Stomach smooth muscle (tissue), 2 donors: ENCODE measurements around the gene KPNB1.

Experiments used
- H3K27ac ChIP-seq: one replicate; pipeline ENCODE4 v1.7.0; 2013; ENCODE audit warnings: mild to moderate bottlenecking, low read length, inconsistent platforms
- H3K27me3 ChIP-seq, 2 donors: one replicate each; pipeline ENCODE4 v1.7.0; 2013; ENCODE audit warnings: low read length in 2 of 2; ENCODE audit not compliant: insufficient read depth in 2 of 2, control insufficient read depth in 1 of 2
- H3K36me3 ChIP-seq, 2 donors: one replicate each; pipeline ENCODE4 v1.7.0; 2013; ENCODE audit warnings: low read length in 2 of 2; ENCODE audit not compliant: control insufficient read depth in 2 of 2, insufficient read depth in 2 of 2
- H3K4me1 ChIP-seq: one replicate; pipeline ENCODE4 v1.7.0; 2013; ENCODE audit warnings: low read length; ENCODE audit not compliant: control insufficient read depth, insufficient read depth
- H3K4me3 ChIP-seq, 2 donors: one replicate each; pipeline ENCODE4 v1.7.0; 2013; ENCODE audit warnings: low read length in 2 of 2
- H3K9ac ChIP-seq, 2 donors: one replicate each; pipeline ENCODE4 v1.7.0; 2013; ENCODE audit warnings: low read length in 2 of 2, mild to moderate bottlenecking in 1 of 2
- H3K9me3 ChIP-seq, 2 donors: one replicate each; pipeline ENCODE4 v1.7.0; 2013; ENCODE audit warnings: low read length in 2 of 2; ENCODE audit not compliant: control insufficient read depth in 2 of 2
- donor health status: healthy.
- donor health status: Pancreatic carcinoma.

Gene KPNB1

DNA sequence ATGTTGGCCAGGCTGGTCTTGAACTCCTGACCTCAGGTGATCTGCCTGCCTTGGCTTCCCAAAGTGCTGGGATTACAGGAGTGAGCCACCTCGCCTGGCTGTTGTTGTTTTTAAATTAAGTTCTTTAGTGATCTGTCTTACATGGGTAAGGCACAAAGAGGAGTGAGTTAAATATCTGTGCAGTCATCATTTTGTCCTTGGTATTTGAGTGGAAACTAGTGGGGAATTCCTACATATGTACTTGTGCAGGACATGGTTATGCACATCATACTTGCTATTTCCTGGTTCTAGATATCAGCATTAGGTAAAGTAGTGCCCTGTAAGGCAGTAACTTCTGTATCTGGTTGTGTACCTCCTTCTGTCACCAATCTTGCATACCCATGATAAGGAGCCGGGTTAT is 3.7 kb downstream of the KPNB1 start:
- Histone ChIP-seq H3K27me3 (no peaks in the 10 kb centered on the region), H3K9me3 (no peaks in the 10 kb centered on the region), H3K4me1 (peaks cover 22% of the 10 kb centered on the region), H3K4me3 (no peak overlapping the region), H3K36me3 (peaks cover 38 to 49% of the 10 kb centered on the region in 2 donors), H3K9ac (no peak overlapping the region), H3K27ac (no peak overlapping the region)

DNA sequence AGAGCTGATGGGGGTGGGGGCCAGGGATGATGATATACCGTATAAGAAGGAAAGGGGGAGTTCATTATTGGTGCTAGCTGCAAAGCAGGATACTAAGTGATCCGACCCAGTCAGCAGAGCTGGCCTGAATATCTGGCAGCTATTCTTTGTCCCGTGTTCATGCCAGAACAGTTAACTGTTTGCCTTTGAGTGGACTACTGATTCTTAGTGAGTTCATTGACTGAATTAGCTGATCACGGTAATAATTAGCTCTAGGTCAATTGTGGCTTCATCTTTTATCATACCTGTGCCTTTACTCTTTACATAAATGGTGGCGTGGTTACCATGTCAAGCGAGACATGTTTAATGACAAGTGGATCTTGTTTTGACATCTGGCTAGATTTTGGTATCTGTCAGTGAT is 5.3 kb downstream of the KPNB1 start:
- no peak overlapping the region for H3K4me3 ChIP-seq
- peaks cover 45 to 53% of the 10 kb centered on the region in 2 donors for H3K36me3 ChIP-seq
- H3K9ac ChIP-seq, result no peak overlapping the region
- H3K4me1 ChIP-seq, result peaks cover 14% of the 10 kb centered on the region
- H3K9me3 ChIP-seq, result no peaks in the 10 kb centered on the region
- no peak overlapping the region for H3K27ac ChIP-seq
- no peaks in the 10 kb centered on the region for H3K27me3 ChIP-seq

DNA sequence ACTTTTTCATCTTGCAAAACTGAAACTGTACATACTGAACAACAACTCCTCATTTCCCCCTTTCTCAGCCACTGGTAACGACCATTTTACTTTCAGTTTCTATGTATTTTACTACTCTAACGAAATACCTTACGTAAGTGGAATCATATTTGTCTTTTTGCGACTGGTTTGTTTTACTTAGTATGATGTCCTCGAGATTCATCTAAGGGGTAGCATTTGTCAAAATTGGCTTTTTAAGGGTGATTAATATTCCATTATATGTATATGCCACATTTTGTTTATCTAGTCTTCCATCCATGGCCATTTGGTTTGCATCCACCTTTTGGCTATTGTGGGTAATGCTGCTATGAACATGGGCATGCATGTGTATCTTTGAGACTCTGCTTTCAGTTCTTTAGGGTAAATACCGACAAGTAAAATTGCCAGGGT is 10.4 kb downstream of the KPNB1 start:
- H3K36me3 ChIP-seq, result peaks cover 55 to 61% of the 10 kb centered on the region in 2 donors
- no peaks in the 10 kb centered on the region for H3K27me3 ChIP-seq
- no peaks in the 10 kb centered on the region for H3K4me1 ChIP-seq
- H3K4me3 ChIP-seq, result peak overlapping the region; percentile 35 to 55
- H3K9me3 ChIP-seq, result no peaks in the 10 kb centered on the region
- H3K27ac ChIP-seq, result peak overlapping the region; percentile 18
- H3K9ac ChIP-seq, result peak overlapping the region; percentile 31 to 46

DNA sequence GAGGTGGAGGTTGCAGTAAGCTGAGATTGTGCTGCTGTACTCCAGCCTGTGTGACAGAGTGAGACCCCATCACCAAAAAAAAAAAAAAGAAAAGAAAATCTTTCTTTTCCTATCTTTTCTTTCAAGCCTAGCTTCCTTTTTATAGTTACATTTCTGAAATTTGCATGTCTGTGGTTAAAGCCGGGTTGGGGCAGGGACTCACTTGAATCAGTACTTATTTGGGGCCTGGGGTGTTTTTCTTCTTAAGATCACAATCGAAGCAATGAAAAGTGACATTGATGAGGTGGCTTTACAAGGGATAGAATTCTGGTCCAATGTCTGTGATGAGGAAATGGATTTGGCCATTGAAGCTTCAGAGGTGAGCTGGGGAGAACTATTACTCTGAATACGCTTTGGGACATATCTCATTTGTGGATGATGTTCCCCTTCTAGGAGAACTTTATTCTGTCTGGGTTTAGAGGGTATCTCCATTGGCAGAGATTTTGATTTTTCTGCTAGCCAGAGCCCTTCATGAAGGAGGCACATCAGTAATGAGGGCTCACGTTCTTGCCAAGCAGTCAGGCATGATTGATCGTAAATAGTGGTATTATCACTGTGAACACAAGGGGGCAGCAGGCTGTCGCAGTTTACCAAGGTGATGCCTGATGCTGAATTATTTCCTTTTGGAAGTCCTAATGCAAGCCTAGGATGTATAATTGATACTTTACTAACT is 14.3 kb downstream of the KPNB1 start:
- Histone ChIP-seq H3K27ac (no peak overlapping the region), H3K36me3 (peaks cover 55 to 56% of the 10 kb centered on the region in 2 donors), H3K9ac (no peak overlapping the region), H3K9me3 (no peaks in the 10 kb centered on the region), H3K4me1 (no peaks in the 10 kb centered on the region), H3K27me3 (no peaks in the 10 kb centered on the region), H3K4me3 (no peak overlapping the region)

DNA sequence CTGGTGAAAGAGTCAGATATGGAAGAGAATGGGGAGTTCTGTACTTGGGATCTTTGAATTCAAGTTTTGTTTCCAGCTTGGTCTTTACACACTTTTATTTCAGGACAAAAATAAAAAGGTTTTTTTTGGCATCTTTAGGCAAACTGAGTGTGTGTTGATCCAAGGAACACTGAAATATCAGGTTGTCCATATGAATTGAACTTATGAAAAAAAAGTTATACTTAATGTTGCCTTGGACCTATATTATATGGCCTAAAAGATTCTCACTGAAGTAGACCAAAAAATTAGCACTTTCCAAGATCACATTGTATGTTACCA is 14.9 kb downstream of the KPNB1 start:
- H3K4me1 ChIP-seq, result no peaks in the 10 kb centered on the region
- no peaks in the 10 kb centered on the region for H3K27me3 ChIP-seq
- no peak overlapping the region for H3K27ac ChIP-seq
- H3K36me3 ChIP-seq, result peaks cover 58 to 60% of the 10 kb centered on the region in 2 donors
- H3K9ac ChIP-seq, result no peak overlapping the region
- H3K4me3 ChIP-seq, result no peak overlapping the region
- no peaks in the 10 kb centered on the region for H3K9me3 ChIP-seq

DNA sequence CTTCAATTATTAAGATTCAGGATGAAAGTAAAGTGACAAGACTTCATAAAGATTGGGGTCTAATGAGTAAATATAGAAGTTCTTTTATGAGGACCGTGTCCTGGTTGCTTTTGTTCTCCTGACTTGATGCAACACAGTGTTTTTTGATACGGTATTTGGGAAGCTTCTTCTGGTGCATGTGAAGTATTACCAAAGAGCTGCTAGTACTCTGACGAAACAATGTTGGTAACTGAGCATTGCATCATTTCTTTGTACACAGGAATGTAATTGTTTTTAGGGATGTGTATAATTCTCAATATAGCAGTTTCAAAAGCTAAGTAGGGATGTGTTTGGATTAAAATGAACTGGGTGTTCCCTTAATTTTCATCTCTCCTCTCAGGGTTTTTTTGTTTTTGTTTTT is 15.9 kb downstream of the KPNB1 start:
- no peaks in the 10 kb centered on the region for H3K4me1 ChIP-seq
- no peak overlapping the region for H3K9ac ChIP-seq
- no peaks in the 10 kb centered on the region for H3K27me3 ChIP-seq
- no peak overlapping the region for H3K4me3 ChIP-seq
- H3K27ac ChIP-seq, result no peak overlapping the region
- H3K36me3 ChIP-seq, result peaks cover 62 to 70% of the 10 kb centered on the region in 2 donors
- no peaks in the 10 kb centered on the region for H3K9me3 ChIP-seq

DNA sequence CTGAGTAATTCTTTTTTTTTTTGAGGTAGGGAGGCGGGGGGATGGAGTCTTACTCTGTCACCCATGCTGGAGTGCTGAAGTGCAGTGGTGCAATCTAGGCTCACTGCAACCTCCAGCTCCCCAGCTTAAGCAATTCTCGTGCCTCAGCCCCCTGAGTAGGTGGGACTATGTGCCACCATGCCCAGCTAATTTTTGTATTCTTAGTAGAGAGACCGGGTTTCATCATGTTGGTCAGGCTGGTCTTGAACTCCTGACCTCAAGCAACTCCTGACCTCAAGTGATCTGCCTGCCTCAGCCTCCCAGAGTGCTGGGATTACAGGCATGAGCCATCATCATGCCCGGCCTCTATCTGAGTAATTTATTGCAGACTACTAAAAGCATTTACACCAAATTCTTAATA is 19.4 kb downstream of the KPNB1 start:
- peaks cover 64 to 82% of the 10 kb centered on the region in 2 donors for H3K36me3 ChIP-seq
- no peaks in the 10 kb centered on the region for H3K9me3 ChIP-seq
- H3K9ac ChIP-seq, result no peak overlapping the region
- no peak overlapping the region for H3K4me3 ChIP-seq
- H3K27me3 ChIP-seq, result no peaks in the 10 kb centered on the region
- no peaks in the 10 kb centered on the region for H3K4me1 ChIP-seq
- no peak overlapping the region for H3K27ac ChIP-seq

DNA sequence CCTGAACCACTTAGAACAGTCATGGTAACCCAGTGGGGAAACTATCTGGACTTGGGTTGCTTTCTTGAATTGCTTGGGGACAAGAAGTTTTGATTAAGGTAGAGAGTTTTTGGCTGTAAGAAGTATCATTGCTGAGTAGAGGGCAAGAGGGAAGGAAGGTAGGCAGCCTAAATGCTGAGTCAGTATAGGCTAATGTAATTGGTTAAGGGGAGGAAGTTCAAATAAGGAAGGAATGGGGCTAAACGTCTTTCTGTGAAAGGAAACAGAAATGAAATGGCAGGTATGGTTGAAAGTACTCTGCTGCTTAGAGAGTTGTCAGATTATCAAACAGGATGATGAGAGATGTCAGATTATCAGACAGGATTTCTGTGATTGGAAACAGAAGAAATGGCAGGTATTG is 20.3 kb downstream of the KPNB1 start:
- Histone ChIP-seq H3K27me3 (no peaks in the 10 kb centered on the region), H3K9ac (no peak overlapping the region), H3K4me3 (no peak overlapping the region), H3K27ac (no peak overlapping the region), H3K9me3 (no peaks in the 10 kb centered on the region), H3K36me3 (peaks cover 67 to 83% of the 10 kb centered on the region in 2 donors), H3K4me1 (no peaks in the 10 kb centered on the region)

DNA sequence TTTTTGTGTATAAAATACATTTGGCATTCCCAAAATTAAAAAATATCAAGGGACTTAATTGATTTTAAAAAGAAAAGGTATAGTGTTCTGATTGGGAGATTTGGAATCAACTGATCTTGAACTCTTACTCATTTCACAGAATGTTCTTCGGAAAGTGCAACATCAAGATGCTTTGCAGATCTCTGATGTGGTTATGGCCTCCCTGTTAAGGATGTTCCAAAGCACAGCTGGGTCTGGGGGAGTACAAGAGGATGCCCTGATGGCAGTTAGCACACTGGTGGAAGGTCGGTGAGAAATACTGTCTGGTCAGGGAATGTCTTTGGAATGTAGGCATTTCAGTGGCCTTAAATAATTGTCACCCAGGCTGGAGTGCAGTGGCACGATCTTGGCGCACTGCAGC is 24.8 kb downstream of the KPNB1 start:
- no peak overlapping the region for H3K4me3 ChIP-seq
- no peak overlapping the region for H3K9ac ChIP-seq
- H3K36me3 ChIP-seq, result peaks cover 68 to 81% of the 10 kb centered on the region in 2 donors
- H3K27ac ChIP-seq, result no peak overlapping the region
- no peaks in the 10 kb centered on the region for H3K4me1 ChIP-seq
- no peaks in the 10 kb centered on the region for H3K27me3 ChIP-seq
- H3K9me3 ChIP-seq, result no peaks in the 10 kb centered on the region

DNA sequence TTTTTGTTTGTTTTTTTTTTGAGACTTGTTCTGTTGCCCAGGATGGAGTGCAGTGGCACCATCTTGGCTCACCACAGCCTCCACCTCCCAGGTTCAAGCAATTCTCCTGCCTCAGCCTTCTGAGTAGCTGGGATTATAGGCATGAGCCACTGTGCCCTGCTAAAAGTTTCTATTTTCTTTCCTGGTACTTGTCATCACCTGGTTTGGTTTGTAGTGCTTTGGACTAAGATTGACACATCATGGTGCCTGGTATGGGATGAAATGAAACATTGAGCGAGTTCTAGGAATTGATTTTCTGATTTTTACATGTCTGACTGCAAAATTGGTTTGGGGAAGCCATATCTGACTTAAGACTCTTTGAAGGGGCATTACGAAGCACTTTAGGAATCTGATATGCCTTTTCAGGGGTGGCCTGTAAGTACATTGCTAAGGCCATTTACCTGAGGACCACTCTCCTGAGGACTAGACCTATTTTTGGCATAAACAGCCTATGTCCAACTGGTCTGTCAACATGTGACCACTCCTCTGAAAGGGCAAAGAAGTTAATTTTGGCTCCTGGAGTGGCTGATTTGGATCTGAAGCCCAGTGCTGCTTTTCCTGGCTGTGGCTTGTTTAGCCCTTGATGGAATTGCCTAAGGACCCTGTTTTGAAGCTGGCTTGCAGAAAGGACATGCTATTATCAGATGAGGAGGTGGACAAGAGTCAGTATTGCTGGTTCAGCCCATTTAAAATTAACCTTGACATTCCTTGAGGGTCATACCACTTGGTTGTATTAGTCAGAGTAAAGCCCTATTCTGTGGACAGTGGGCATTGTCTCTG is 25.9 kb downstream of the KPNB1 start:
- Histone ChIP-seq H3K4me3 (no peak overlapping the region), H3K9ac (no peak overlapping the region), H3K4me1 (no peaks in the 10 kb centered on the region), H3K27me3 (no peaks in the 10 kb centered on the region), H3K27ac (no peak overlapping the region), H3K36me3 (peaks cover 70 to 78% of the 10 kb centered on the region in 2 donors), H3K9me3 (no peaks in the 10 kb centered on the region)

DNA sequence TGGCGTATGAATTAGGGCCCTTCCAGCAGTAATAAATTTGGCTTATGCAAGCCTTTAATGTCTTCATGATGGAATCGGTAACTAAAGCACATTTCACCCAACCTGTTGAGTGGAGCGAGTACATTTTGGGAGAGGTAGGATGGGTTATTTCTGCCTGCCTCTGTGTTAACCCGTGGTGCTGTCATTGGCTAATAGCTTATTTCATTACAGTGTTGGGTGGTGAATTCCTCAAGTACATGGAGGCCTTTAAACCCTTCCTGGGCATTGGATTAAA is 26.4 kb downstream of the KPNB1 start:
- Histone ChIP-seq H3K27me3 (no peaks in the 10 kb centered on the region), H3K36me3 (peaks cover 70 to 78% of the 10 kb centered on the region in 2 donors), H3K4me1 (no peaks in the 10 kb centered on the region), H3K9me3 (no peaks in the 10 kb centered on the region), H3K27ac (no peak overlapping the region), H3K4me3 (no peak overlapping the region), H3K9ac (no peak overlapping the region)
